Gastrocnemius medialis (tissue), 4 donors: Measurements from ENCODE around the gene ADAMTS10.

Experiments used
- POLR2A ChIP-seq, 2 donors: fragments of 450-650 bp; IDR thresholded peaks; one replicate each; pipeline ENCODE4 v1.6.1; 2017; ENCODE audit warnings: antibody characterized with exemption in 2 of 2, mild to moderate bottlenecking in 2 of 2, moderate library complexity in 2 of 2
- TF ChIP-seq, protein P1 (sequence below), 5 experiments: fragments of 450-650 bp in 3 of 5; fragments of 200-600 bp in 2 of 5; sonication (generic) in 2 of 5; IDR thresholded peaks in 4 of 5; conservative IDR thresholded peaks in 1 of 5; 1 replicate in 4 of 5; 2 replicates in 1 of 5; pipeline ENCODE4 v1.5.1; 2016 to 2019; ENCODE audit warnings: antibody characterized with exemption in 5 of 5, mild to moderate bottlenecking in 3 of 5, moderate library complexity in 3 of 5

DNA sequence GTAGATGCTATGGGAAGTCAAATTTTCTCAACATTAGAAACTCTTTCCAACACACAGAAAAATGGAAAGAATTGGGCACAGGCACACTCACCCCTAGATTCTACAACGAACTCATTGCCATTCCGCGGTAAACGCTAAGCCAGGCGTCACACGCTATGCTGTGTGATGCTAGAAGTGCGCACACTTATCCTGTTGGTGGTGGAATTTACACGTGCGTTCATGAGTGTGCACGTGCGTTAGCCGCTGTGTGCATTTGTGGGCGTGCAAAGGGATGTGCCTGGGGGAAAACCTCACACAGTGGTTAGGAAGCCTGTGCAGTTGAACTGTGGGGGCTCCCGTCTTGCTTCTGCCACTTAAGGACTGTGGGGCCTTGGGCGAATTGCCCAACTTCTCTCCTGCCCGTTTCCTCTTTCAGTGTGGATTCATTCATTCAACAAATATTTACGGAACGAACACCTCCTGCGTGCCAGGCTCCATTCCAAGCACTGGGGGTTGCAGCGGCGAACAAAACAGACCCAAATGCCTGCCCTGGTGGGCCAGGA is 27.6 kb upstream of the ADAMTS10 start:
- TF ChIP-seq POLR2A (IDR thresholded peaks at IDR 0.05): no peak
- TF ChIP-seq, protein P1, sequence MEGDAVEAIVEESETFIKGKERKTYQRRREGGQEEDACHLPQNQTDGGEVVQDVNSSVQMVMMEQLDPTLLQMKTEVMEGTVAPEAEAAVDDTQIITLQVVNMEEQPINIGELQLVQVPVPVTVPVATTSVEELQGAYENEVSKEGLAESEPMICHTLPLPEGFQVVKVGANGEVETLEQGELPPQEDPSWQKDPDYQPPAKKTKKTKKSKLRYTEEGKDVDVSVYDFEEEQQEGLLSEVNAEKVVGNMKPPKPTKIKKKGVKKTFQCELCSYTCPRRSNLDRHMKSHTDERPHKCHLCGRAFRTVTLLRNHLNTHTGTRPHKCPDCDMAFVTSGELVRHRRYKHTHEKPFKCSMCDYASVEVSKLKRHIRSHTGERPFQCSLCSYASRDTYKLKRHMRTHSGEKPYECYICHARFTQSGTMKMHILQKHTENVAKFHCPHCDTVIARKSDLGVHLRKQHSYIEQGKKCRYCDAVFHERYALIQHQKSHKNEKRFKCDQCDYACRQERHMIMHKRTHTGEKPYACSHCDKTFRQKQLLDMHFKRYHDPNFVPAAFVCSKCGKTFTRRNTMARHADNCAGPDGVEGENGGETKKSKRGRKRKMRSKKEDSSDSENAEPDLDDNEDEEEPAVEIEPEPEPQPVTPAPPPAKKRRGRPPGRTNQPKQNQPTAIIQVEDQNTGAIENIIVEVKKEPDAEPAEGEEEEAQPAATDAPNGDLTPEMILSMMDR (IDR thresholded peaks at IDR 0.05 in 4 of 5, conservative IDR thresholded peaks at IDR 0.05 in 1 of 5): no peak
